ENCODE data around the gene RAPGEF6.

- TF ChIP-seq POLR2AphosphoS5 (IDR thresholded peaks at IDR 0.05) (no peak), EP300 (IDR thresholded peaks at IDR 0.05) (no peak), CTCF (IDR thresholded peaks at IDR 0.05) (no peak)
These were observed 96.8 kb downstream of the RAPGEF6 start for GRCh38 chr5:131538177-131538593.
